ENCODE results near the gene RASSF10. TPM values are rescaled to one million over a fixed set of nuclear protein-coding genes. Genes with fewer than 3 reads are reported as not detected.

RASSF10 gene
- total and polyA plus RNA-seq, 11 donors: 0.07 to 0.85 (median 0.29) TPM

DNA sequence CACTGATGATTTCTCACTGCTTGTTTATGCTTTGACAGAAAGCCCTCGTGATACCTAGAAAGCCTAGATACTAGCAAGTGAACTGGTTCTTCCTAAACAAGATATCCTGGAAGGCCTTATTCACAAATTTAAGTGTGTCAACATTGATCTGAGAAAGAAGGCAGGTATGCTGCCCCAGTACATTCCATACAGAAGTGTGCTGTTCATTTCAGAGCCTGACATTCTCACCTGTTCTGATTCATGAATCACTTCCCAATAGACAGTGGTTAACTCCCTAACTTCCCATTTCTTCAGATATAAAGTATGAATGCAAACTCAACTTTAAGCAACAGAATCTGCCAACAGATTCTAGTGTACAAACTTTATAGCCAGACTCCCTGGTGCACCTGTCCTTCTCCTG is 15.5 kb upstream of the RASSF10 start:
- WGBS, 4 donors: 80 to 94% (median 82%) methylated on average over 1 of the region's 1 CpG
- intact Hi-C loops (cut with DNase I): no loop called here
- no peak for ATAC-seq
- Histone ChIP-seq H3K27me3 (no peaks in the 10 kb centered on the region), H3K27ac (no peak overlapping the region), H3K9me3 (peaks cover 0 to 9% (median 0%) of the 10 kb centered on the region in 12 donors), H3K36me3 (no peaks in the 10 kb centered on the region), H3K4me1 (no peaks in the 10 kb centered on the region), H3K4me3 (no peak overlapping the region)
- DNase-seq: no peak
- TF ChIP-seq, protein P1, sequence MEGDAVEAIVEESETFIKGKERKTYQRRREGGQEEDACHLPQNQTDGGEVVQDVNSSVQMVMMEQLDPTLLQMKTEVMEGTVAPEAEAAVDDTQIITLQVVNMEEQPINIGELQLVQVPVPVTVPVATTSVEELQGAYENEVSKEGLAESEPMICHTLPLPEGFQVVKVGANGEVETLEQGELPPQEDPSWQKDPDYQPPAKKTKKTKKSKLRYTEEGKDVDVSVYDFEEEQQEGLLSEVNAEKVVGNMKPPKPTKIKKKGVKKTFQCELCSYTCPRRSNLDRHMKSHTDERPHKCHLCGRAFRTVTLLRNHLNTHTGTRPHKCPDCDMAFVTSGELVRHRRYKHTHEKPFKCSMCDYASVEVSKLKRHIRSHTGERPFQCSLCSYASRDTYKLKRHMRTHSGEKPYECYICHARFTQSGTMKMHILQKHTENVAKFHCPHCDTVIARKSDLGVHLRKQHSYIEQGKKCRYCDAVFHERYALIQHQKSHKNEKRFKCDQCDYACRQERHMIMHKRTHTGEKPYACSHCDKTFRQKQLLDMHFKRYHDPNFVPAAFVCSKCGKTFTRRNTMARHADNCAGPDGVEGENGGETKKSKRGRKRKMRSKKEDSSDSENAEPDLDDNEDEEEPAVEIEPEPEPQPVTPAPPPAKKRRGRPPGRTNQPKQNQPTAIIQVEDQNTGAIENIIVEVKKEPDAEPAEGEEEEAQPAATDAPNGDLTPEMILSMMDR (IDR thresholded peaks at IDR 0.05): no peak
- TF ChIP-seq POLR2A (IDR thresholded peaks at IDR 0.05): no peak

DNA sequence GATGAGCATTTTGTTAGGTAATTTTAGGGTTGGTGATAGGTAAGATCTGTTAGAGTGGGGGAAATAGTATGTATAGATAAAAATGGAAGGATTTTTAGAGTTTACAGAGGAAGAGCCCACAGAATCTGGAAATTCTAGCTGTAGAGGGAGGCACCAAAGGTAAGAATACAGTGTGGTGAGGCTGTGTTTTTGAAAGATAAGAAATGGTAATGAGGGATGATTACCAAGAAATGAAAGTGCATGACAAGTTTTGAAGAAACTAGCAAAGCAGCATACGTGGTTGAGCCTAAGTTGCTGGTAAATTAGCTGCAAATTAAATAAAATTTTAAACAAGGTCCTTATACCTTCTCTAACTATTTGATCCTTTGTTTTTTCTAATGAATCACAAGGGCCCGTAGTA is 14.6 kb upstream of the RASSF10 start:
- Histone ChIP-seq H3K4me3 (no peak overlapping the region), H3K9me3 (peaks cover 0 to 9% (median 0%) of the 10 kb centered on the region in 12 donors), H3K27me3 (no peaks in the 10 kb centered on the region), H3K27ac (peak overlapping the region in 5 of 12 donors; percentile 12 to 50 (median 37)), H3K4me1 (no peaks in the 10 kb centered on the region), H3K36me3 (no peaks in the 10 kb centered on the region)
- DNase-seq: no peak
- intact Hi-C loops (cut with DNase I): no loop called here
- TF ChIP-seq POLR2A (IDR thresholded peaks at IDR 0.05): no peak
- TF ChIP-seq, protein P1 (IDR thresholded peaks at IDR 0.05): no peak
- no peak for ATAC-seq
- WGBS, 4 donors: 87 to 90% (median 89%) methylated on average over 2 of the region's 2 CpGs

- peak in 1 of 5 donors; percentile 11 for DNase-seq
- peak; percentile 20 to 91 (median 73) for ATAC-seq
- Histone ChIP-seq H3K27me3 (peaks cover 0 to under 1% (median 0%) of the 10 kb centered on the region in 9 donors), H3K27ac (no peak overlapping the region), H3K36me3 (no peaks in the 10 kb centered on the region), H3K9me3 (peaks cover 0 to 9% (median 0%) of the 10 kb centered on the region in 12 donors), H3K4me3 (no peak overlapping the region), H3K4me1 (no peaks in the 10 kb centered on the region)
- intact Hi-C loops (cut with DNase I): no loop called here
- TF ChIP-seq, protein P1 (IDR thresholded peaks at IDR 0.05): no peak
- no peak for TF ChIP-seq POLR2A (IDR thresholded peaks at IDR 0.05)
These were observed 13.9 kb upstream of the RASSF10 start for GRCh38 chr11:12995188-12995587.

GRCh38 chr11:12995823-12996222 is 13.3 kb upstream of the RASSF10 start:
- H3K4me1 ChIP-seq: no peaks in the 10 kb centered on the region
- H3K36me3 ChIP-seq: no peaks in the 10 kb centered on the region
- intact Hi-C loops (cut with DNase I): no loop called here
- peaks cover 0 to 9% (median 0%) of the 10 kb centered on the region in 12 donors for H3K9me3 ChIP-seq
- H3K27ac ChIP-seq: no peak overlapping the region
- ATAC-seq (no peak), DNase-seq (no peak)
- H3K4me3 ChIP-seq: no peak overlapping the region
- H3K27me3 ChIP-seq: peaks cover 0 to 7% (median 0%) of the 10 kb centered on the region in 9 donors
- TF ChIP-seq, protein P1 (IDR thresholded peaks at IDR 0.05): no peak
- no peak for TF ChIP-seq POLR2A (IDR thresholded peaks at IDR 0.05)
